HG03175 (cell line): Measurements from ENCODE around the gene INSYN1.
"Not testable (repeated sequence)": the region's sequence is repeated elsewhere in the genome, so short reads cannot be mapped to it uniquely, and the experiment has no call there.

ENCODE experiments used
- ATAC-seq: cut with Tn5 transposase; IDR thresholded peaks from one replicate; pipeline ENCODE4 v1.9.1; 2021; ENCODE audit warnings: mild to moderate bottlenecking, moderate library complexity; ENCODE audit not compliant: unreplicated experiment

Gene INSYN1

GRCh38 chr15:73750438-73750837 is 2.7 kb downstream of the INSYN1 start:
- ATAC-seq, result no peak

- no peak for ATAC-seq
These were observed 3.2 kb downstream of the INSYN1 start for GRCh38 chr15:73749971-73750370.

GRCh38 chr15:73749533-73749932 is 3.6 kb downstream of the INSYN1 start:
- no peak for ATAC-seq

- ATAC-seq, result no peak
These were observed 4.4 kb downstream of the INSYN1 start for GRCh38 chr15:73748730-73749129.

GRCh38 chr15:73747847-73748590 is 5.1 kb downstream of the INSYN1 start:
- no peak for ATAC-seq

GRCh38 chr15:73746883-73747282 is 6.3 kb downstream of the INSYN1 start:
- no peak for ATAC-seq

- no peak for ATAC-seq
These were observed 6.9 kb downstream of the INSYN1 start for GRCh38 chr15:73746261-73746660.

GRCh38 chr15:73745073-73745472 is 8.1 kb downstream of the INSYN1 start:
- ATAC-seq, result no peak

- ATAC-seq, result no peak
These were observed 8.9 kb downstream of the INSYN1 start for GRCh38 chr15:73744293-73744692.

GRCh38 chr15:73741321-73741836 is 11.8 kb downstream of the INSYN1 start:
- ATAC-seq, result no peak

- ATAC-seq, result no peak
These were observed 12.8 kb downstream of the INSYN1 start for GRCh38 chr15:73740152-73741048.

GRCh38 chr15:73737535-73737934 is 15.6 kb downstream of the INSYN1 start:
- ATAC-seq, result no peak

GRCh38 chr15:73732930-73733329 is 20.2 kb downstream of the INSYN1 start:
- ATAC-seq, result no peak

GRCh38 chr15:73732051-73732450 is 21.1 kb downstream of the INSYN1 start:
- ATAC-seq, result not testable (repeated sequence)

GRCh38 chr15:73727330-73727976 is 25.7 kb downstream of the INSYN1 start:
- no peak for ATAC-seq

- no peak for ATAC-seq
These were observed 28.9 kb downstream of the INSYN1 start for GRCh38 chr15:73724212-73724611.

GRCh38 chr15:73723191-73723590 is 30.0 kb downstream of the INSYN1 start:
- no peak for ATAC-seq

- no peak for ATAC-seq
These were observed 30.7 kb downstream of the INSYN1 start for GRCh38 chr15:73722425-73722824.

GRCh38 chr15:73718694-73719093 is 34.5 kb downstream of the INSYN1 start:
- no peak for ATAC-seq

GRCh38 chr15:73717802-73718201 is 35.3 kb downstream of the INSYN1 start:
- no peak for ATAC-seq

- ATAC-seq, result no peak
These were observed 35.9 kb downstream of the INSYN1 start for GRCh38 chr15:73717206-73717605.
